ENCODE data around the gene BTBD7.
A peak's percentile ranks its signal among the peaks of the same experiment; 100 is the strongest.

Gene BTBD7

DNA sequence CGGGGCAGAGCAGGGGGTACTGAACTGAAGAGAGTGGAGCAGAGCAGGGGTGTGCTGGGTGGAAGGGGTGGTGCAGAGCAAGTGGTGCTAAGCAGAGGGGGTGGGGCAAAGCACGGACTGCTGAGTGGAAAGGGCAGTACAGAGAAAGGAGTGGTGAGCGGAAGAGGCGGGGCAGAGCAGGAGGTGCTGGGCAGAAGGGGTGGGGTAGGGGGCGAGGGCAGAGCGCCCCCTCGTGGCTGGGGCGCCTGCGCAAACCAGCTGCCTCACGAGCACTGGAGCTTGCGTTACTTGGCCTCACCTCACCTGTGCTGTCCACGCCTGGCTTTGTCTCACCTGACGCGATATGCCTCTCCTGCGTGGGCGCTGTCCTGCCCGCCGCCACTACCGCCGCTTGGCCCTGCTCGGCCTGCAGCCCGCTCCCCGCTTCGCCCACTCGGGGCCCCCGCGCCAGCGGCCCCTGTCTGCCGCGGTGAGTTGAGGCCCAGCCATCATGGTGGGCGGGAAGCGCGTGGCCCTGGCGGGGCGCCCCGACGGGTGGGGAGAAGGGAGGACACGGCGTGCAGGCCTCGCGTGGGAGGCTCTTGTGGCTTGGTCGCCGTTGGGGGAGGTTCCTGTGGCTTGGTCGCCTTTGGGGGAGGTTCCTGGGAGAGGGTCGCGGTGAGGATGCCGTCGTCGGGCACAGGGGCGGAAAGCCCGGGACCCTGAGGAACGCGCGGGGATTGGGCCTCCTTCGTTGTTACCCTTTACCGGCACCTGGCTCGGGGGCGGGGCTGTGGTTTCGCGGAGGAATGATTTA, 14.3 kb upstream of the BTBD7 start, which contains the start of gene COX8C:
COX8C (plus strand) TSS at position 257 of the 796 bp plus-strand sequence; CDS start at position 344, 87 bp downstream.
- H3K9me3 ChIP-seq (ENCODE audit: control insufficient read depth, insufficient read depth, low read depth, low read length) = peaks cover 18% of the 10 kb centered on the region
- peaks cover 13% of the 10 kb centered on the region for H3K4me1 ChIP-seq (ENCODE audit: control insufficient read depth, insufficient read depth, low read length)
- H3K27ac ChIP-seq (ENCODE audit: low read depth, low read length) = no peak within 1 kb of the TSS
- H3K27me3 ChIP-seq (ENCODE audit: control insufficient read depth, insufficient read depth, low read length) = no peaks in the 10 kb centered on the region
- no peak within 1 kb of the TSS for H3K9ac ChIP-seq (ENCODE audit: low read length)
- H3K4me3 ChIP-seq (ENCODE audit: low read depth, low read length) = no peak within 1 kb of the TSS
- no peaks in the 10 kb centered on the region; the same call in 1 of the 2 replicates for H3K36me3 ChIP-seq (ENCODE audit: control insufficient read depth, insufficient read depth, low read length)

GRCh38 chr14:93343797-93344196, 11.0 kb upstream of the BTBD7 start:
- Histone ChIP-seq H3K9me3 (ENCODE audit: control insufficient read depth, insufficient read depth, low read depth, low read length) (peaks cover 39% of the 10 kb centered on the region), H3K4me1 (ENCODE audit: control insufficient read depth, insufficient read depth, low read length) (peaks cover 13% of the 10 kb centered on the region), H3K9ac (ENCODE audit: low read length) (no peak overlapping the region), H3K4me3 (ENCODE audit: low read depth, low read length) (peak overlapping the region; percentile 21; the same call in 1 of the 2 replicates), H3K36me3 (ENCODE audit: control insufficient read depth, insufficient read depth, low read length) (peaks cover 3% of the 10 kb centered on the region; the same call in 1 of the 2 replicates), H3K27ac (ENCODE audit: low read depth, low read length) (peak overlapping the region; percentile 78), H3K27me3 (ENCODE audit: control insufficient read depth, insufficient read depth, low read length) (no peaks in the 10 kb centered on the region)

DNA sequence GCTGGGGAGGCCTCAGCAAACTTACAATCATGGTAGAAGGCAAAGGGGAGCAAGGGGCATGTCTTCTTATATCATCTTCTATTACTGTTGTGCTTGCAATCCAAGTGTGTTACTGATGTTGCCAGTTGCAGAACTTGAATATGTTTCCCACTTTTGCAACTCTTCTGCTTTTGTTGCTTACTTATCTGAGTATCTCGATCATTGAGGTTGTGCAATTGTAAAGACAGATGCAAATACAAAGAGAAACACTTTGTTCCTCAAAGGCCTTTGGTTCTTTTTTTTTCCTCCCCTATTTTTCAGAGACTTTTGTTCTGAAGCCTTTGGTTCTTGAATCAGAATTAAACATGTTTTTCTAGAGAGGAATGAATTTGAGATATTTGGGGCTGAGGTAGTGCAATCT, 10.4 kb upstream of the BTBD7 start:
- H3K9ac ChIP-seq (ENCODE audit: low read length) = no peak overlapping the region
- peaks cover 13% of the 10 kb centered on the region for H3K4me1 ChIP-seq (ENCODE audit: control insufficient read depth, insufficient read depth, low read length)
- H3K4me3 ChIP-seq (ENCODE audit: low read depth, low read length) = no peak overlapping the region

DNA sequence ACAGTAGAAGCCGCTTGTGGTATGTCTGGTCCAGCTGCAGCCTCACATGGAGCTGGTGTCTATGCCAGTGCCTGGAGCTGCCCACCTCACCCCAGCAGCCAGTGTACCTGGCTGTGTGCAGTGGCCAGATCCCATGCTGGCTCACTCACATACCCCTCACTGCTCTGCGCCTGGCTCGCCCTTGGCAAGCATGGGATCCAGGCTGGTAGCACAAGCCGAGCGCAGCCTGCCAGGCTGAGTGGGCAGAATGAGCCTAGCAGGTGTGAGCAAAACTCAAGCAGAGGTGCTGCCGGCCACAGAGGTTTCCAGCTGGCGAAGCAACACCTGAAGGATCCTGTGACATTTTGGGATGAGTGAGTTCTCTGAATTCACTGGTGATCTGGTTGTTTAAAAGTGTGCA, 5.0 kb upstream of the BTBD7 start:
- Histone ChIP-seq H3K27ac (ENCODE audit: low read depth, low read length) (no peak overlapping the region), H3K36me3 (ENCODE audit: control insufficient read depth, insufficient read depth, low read length) (peaks cover 3% of the 10 kb centered on the region; the same call in 1 of the 2 replicates), H3K4me1 (ENCODE audit: control insufficient read depth, insufficient read depth, low read length) (peaks cover 12% of the 10 kb centered on the region), H3K4me3 (ENCODE audit: low read depth, low read length) (no peak overlapping the region), H3K27me3 (ENCODE audit: control insufficient read depth, insufficient read depth, low read length) (no peaks in the 10 kb centered on the region), H3K9me3 (ENCODE audit: control insufficient read depth, insufficient read depth, low read depth, low read length) (peaks cover 45% of the 10 kb centered on the region), H3K9ac (ENCODE audit: low read length) (no peak overlapping the region)

More for the DNA sequence above, 10.4 kb upstream of the BTBD7 start:
- Histone ChIP-seq H3K27me3 (ENCODE audit: control insufficient read depth, insufficient read depth, low read length) (no peaks in the 10 kb centered on the region), H3K36me3 (ENCODE audit: control insufficient read depth, insufficient read depth, low read length) (peaks cover 3% of the 10 kb centered on the region; the same call in 1 of the 2 replicates), H3K9me3 (ENCODE audit: control insufficient read depth, insufficient read depth, low read depth, low read length) (peaks cover 39% of the 10 kb centered on the region), H3K27ac (ENCODE audit: low read depth, low read length) (peak overlapping the region; percentile 32; the same call in 1 of the 2 replicates)

- no peak overlapping the region for H3K9ac ChIP-seq (ENCODE audit: low read length)
Observed at GRCh38 chr14:93337143-93337753, 4.4 kb upstream of the BTBD7 start.

GRCh38 chr14:93333631-93334103, 831 bp upstream of the BTBD7 start:
- Histone ChIP-seq H3K36me3 (ENCODE audit: control insufficient read depth, insufficient read depth, low read length) (no peaks in the 10 kb centered on the region), H3K9ac (ENCODE audit: low read length) (peak overlapping the region; percentile 74), H3K9me3 (ENCODE audit: control insufficient read depth, insufficient read depth, low read depth, low read length) (peaks cover 17% of the 10 kb centered on the region), H3K4me1 (ENCODE audit: control insufficient read depth, insufficient read depth, low read length) (peaks cover 24% of the 10 kb centered on the region), H3K27ac (ENCODE audit: low read depth, low read length) (no peak overlapping the region), H3K4me3 (ENCODE audit: low read depth, low read length) (peak overlapping the region; percentile 95), H3K27me3 (ENCODE audit: control insufficient read depth, insufficient read depth, low read length) (no peaks in the 10 kb centered on the region)

More at GRCh38 chr14:93337143-93337753, 4.4 kb upstream of the BTBD7 start:
- peaks cover 12% of the 10 kb centered on the region for H3K4me1 ChIP-seq (ENCODE audit: control insufficient read depth, insufficient read depth, low read length)
- no peaks in the 10 kb centered on the region for H3K27me3 ChIP-seq (ENCODE audit: control insufficient read depth, insufficient read depth, low read length)
- peaks cover 3% of the 10 kb centered on the region; the same call in 1 of the 2 replicates for H3K36me3 ChIP-seq (ENCODE audit: control insufficient read depth, insufficient read depth, low read length)
- no peak overlapping the region for H3K27ac ChIP-seq (ENCODE audit: low read depth, low read length)
- peaks cover 40% of the 10 kb centered on the region for H3K9me3 ChIP-seq (ENCODE audit: control insufficient read depth, insufficient read depth, low read depth, low read length)
- no peak overlapping the region for H3K4me3 ChIP-seq (ENCODE audit: low read depth, low read length)

DNA sequence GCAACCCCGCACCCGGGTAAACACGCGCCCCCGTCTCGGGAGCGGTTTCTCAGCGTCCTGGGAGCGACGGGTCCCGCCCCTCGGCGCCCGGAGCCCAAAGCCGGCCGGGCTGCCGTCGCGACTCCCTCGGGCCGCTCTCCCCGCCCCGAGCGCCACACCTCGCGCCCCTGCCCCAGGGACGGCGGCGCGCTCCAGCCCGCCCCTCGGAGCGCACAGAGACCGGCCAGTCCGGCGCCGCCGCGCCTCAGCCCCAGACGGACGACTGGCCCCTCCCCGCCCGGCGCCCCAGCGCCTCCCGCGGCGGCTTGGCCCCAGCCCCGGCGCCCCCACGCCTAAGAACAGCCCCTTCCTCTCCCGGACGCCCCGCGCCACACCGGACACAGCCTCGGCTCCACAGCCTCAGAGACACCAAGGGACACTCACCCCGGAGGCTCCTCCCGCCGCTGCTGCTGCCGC, 411 bp downstream of the BTBD7 start:
- Histone ChIP-seq H3K27me3 (ENCODE audit: control insufficient read depth, insufficient read depth, low read length) (no peaks in the 10 kb centered on the region), H3K4me1 (ENCODE audit: control insufficient read depth, insufficient read depth, low read length) (peaks cover 24% of the 10 kb centered on the region), H3K9me3 (ENCODE audit: control insufficient read depth, insufficient read depth, low read depth, low read length) (peaks cover 9% of the 10 kb centered on the region; the same call in 1 of the 2 replicates), H3K27ac (ENCODE audit: low read depth, low read length) (peak overlapping the region; percentile 85; the same call in 1 of the 2 replicates), H3K4me3 (ENCODE audit: low read depth, low read length) (peak overlapping the region; percentile 95), H3K9ac (ENCODE audit: low read length) (peak overlapping the region; percentile 89), H3K36me3 (ENCODE audit: control insufficient read depth, insufficient read depth, low read length) (no peaks in the 10 kb centered on the region)

DNA sequence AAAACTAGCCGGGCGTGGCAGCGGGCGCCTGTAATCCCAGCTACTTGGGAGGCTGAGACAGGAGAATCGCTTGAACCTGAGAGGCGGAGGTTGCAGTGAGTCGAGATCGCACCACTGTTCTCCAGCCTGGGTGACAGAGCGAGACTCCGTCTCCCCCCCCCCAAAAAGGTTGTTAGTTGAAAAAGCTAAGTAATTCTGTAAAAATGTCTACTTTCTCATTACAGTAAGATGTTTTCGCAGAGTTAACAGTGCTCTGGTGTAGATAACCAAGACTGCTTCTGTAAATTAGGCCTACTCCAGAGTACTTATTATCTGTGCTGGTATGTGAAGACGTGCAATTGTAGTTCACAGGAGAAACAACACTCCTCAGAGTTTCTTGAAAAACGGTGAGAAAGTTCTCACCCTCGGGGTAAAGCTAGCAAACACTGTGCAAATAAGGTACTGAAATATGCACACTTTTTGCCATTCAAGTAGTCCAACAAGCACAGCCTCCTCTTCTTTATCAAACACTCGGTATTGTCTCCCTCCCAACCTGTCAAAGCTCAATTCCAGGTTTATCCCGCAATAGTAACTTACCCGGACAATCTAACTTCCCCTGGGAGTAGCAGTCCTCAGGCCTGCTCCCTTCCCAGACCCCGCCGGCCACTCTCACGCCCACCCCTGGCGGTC, 974 bp downstream of the BTBD7 start:
- Histone ChIP-seq H3K36me3 (ENCODE audit: control insufficient read depth, insufficient read depth, low read length) (no peaks in the 10 kb centered on the region), H3K4me3 (ENCODE audit: low read depth, low read length) (peak overlapping the region; percentile 95), H3K27ac (ENCODE audit: low read depth, low read length) (peak overlapping the region; percentile 85; the same call in 1 of the 2 replicates), H3K9me3 (ENCODE audit: control insufficient read depth, insufficient read depth, low read depth, low read length) (peaks cover 3% of the 10 kb centered on the region; the same call in 1 of the 2 replicates), H3K4me1 (ENCODE audit: control insufficient read depth, insufficient read depth, low read length) (peaks cover 24% of the 10 kb centered on the region), H3K27me3 (ENCODE audit: control insufficient read depth, insufficient read depth, low read length) (no peaks in the 10 kb centered on the region), H3K9ac (ENCODE audit: low read length) (peak overlapping the region; percentile 89)

DNA sequence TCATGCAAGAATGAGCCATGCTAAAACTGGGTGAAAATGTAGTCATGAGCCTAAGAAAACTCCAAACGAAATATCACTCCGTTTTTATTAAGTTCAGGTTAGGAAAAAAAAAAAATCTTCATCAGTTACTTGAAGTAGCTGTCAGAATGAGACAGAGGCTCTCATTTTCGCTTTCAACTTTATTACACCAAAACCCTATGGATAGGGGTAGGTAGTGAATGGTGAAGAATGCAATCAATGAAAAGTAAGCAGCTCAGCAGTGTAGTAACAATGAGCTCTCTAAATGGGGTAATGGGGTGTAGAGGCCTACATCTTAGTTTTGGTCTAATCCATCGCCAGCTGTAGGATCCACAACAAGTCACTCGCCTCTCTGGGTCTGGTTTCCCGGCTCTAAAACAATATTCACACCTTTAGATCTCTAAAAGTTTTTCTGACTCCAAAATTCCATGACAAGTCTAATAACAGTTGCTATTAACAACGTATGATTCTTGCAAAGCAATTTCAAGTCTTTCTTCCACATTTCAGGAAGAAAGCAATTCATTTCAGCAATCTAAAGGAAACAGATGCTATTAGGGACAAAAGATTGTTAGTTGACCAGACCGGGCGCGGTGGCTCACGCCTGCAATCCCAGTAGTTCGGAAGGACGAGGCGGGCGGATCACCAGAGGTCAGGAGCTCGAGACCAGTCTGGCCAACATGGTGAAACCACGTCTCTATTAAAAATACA, 1.7 kb downstream of the BTBD7 start:
- Histone ChIP-seq H3K9me3 (ENCODE audit: control insufficient read depth, insufficient read depth, low read depth, low read length) (no peaks in the 10 kb centered on the region), H3K27me3 (ENCODE audit: control insufficient read depth, insufficient read depth, low read length) (no peaks in the 10 kb centered on the region), H3K27ac (ENCODE audit: low read depth, low read length) (no peak overlapping the region), H3K9ac (ENCODE audit: low read length) (peak overlapping the region; percentile 89), H3K36me3 (ENCODE audit: control insufficient read depth, insufficient read depth, low read length) (no peaks in the 10 kb centered on the region), H3K4me3 (ENCODE audit: low read depth, low read length) (peak overlapping the region; percentile 95), H3K4me1 (ENCODE audit: control insufficient read depth, insufficient read depth, low read length) (peaks cover 24% of the 10 kb centered on the region)

DNA sequence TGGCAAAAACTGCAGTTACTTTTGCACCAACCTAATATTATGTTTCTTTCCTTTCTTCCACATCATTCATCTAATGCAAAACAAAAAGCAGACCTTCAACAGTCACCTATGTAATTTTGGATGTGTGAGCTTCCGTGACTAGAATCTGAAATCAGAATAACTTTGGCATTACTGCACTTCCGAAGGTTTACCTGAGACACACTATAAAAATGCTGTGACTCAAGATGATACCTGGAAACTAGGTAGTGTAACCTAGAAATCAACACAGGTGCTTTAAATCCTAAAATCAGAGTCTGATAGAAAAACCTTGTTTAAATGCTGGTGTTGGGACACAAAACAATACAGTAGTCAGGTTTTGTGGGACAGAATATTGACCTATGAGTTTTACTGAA, 2.2 kb downstream of the BTBD7 start:
- Histone ChIP-seq H3K9me3 (ENCODE audit: control insufficient read depth, insufficient read depth, low read depth, low read length) (no peaks in the 10 kb centered on the region), H3K36me3 (ENCODE audit: control insufficient read depth, insufficient read depth, low read length) (no peaks in the 10 kb centered on the region), H3K4me1 (ENCODE audit: control insufficient read depth, insufficient read depth, low read length) (peaks cover 24% of the 10 kb centered on the region), H3K4me3 (ENCODE audit: low read depth, low read length) (no peak overlapping the region; the same call in 1 of the 2 replicates), H3K27me3 (ENCODE audit: control insufficient read depth, insufficient read depth, low read length) (no peaks in the 10 kb centered on the region), H3K9ac (ENCODE audit: low read length) (no peak overlapping the region), H3K27ac (ENCODE audit: low read depth, low read length) (no peak overlapping the region)
